ENCODE measurements around the gene RBCK1.
"Not testable (repeated sequence)": the region's sequence is repeated elsewhere in the genome, so short reads cannot be mapped to it uniquely, and the experiment has no call there.

Gene RBCK1

DNA sequence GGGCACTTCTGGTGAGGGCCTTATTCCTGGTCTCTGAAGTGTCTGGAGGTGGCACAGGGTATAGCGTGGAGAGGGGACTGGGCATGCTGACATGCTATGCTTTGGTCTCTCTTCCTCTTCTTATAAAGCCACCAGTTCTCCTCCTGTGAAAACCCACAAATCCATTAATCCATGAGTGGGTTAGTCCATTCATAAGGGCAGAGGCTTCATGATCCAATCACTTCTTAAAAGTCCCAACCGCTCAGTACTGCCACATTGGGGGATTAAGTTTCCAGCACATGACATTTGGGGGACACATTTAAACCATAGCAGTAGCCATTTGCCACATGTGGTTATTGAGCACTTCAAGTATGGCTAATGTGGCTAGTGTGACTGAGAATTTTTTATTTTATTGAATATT lies 31.3 kb upstream of the RBCK1 start:
- no peak for DNase-seq

DNA sequence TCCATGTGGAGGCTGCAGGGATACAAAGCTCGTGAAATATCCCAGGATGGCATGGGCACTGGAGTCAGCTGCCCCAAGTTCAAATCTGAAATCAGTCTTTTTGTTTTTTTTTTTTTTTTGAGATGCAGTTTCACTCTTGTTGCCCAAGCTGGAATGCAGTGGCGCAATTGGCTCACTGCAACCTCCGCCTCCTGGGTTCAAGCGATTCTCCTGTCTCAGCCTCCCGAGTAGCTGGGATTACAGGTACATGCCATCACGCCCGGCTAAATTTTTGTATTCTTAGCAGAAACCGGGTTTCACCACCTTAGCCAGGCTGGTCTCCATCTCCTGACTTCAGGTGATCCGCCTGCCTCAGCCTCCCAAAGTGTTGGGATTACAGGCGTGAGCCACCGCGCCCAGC lies 30.5 kb upstream of the RBCK1 start:
- not testable (repeated sequence) for DNase-seq

DNA sequence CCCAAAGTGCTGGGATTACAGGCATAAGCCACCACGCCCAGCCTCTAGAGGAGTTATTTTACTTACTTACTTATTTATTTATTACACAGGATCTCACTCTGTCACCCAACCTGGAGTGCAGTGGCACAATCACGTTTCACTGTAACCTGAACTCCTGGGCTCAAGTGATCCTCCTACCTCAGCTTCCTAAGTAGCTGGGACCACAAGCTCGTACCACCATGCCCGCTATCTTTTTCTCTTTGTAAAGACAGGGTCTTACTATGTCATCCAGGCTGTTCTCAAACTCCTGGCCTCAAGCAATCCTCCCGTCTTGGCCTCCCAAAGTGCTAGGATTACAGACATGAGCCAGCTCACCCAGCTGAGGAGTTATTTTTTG lies 29.1 kb upstream of the RBCK1 start:
- no peak for DNase-seq

DNA sequence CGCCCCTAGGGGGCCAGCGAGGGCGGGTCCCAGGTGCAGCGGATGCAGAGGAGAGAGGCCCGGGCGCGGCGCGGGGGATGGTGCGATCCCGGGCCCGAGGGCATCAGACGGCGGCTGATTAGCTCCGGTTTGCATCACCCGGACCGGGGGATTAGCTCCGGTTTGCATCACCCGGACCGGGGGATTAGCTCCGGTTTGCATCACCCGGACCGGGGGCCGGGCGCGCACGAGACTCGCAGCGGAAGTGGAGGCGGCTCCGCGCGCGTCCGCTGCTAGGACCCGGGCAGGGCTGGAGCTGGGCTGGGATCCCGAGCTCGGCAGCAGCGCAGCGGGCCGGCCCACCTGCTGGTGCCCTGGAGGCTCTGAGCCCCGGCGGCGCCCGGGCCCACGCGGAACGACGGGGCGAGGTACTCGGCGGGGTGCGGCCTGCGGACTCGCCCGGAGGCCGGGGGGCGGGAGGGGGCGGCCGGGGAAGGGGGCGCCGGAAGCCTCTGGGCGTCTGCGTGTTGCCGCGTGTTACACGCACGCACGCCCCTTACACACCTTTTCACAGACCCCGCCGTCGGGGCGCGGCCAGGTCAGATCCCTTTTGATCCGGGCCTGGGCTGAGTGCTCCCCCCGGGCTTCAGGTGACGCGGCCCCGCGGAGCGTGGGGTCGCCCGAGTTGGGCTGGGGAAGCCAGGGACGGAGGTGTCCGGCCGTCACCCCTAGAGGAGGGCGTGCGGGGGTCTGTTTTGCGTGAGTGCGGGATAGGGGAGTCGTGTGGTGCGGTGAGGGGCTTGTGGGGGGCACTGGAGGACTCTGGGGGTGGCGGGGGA lies 27.1 kb upstream of the RBCK1 start:
- DNase-seq: peak; percentile 61

DNA sequence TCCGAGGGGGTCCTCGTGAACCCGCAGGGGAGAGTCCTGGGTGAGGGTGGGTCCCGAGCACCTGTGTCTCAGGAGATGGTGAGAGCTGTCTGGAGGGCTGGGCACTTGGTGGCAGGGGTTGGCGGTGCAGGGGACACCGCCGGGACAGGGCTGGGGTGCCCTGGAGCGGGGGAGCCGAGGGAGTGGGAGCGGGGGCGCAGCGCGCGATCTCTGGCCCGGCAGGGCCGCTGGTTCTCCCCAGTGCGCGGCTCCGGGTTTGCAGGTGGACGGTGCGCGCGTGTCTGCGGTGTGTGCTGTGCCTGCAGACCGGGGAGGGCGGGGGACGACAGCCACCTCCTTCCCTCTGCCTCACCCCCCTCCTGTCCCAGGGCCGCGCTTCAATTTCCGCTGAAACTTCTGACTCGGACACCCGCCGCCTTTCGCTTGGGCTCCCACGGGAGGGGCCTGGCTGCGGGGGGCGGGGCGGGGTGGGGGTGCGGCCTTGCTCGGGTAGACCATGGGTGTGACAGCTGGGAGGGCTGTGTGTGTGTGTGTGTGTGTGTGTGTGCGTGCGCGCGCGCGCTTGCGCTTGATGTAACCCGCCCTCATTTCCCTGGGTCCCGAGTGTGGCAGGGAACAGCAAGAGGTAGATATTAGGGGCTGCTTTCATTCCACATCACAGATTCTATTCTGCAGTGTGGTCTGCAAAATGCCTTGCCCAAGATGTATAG lies 26.4 kb upstream of the RBCK1 start:
- peak; percentile 69 for DNase-seq

GRCh38 chr20:382291-383115 lies 25.6 kb upstream of the RBCK1 start:
- no peak for DNase-seq

GRCh38 chr20:383889-384288 lies 24.2 kb upstream of the RBCK1 start:
- no peak for DNase-seq

DNA sequence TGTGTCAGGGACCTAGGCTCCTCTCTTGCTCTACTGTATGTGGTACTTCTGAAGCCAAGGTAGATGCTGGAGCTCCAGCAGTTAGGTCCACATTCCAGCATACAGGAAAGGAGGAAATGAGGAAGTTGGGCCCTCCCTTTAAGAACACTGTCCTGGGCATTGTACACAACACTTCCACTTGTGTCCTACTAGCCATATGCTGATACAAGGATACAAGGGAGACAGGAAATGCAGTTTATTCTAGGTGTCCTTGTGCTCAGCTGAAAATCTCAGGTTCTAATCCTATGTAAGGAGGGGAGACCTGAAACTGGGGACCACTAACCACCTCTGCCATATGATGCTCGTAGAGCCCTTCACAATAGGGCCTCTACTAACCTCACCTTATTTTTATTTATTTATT lies 23.4 kb upstream of the RBCK1 start:
- DNase-seq: no peak

DNA sequence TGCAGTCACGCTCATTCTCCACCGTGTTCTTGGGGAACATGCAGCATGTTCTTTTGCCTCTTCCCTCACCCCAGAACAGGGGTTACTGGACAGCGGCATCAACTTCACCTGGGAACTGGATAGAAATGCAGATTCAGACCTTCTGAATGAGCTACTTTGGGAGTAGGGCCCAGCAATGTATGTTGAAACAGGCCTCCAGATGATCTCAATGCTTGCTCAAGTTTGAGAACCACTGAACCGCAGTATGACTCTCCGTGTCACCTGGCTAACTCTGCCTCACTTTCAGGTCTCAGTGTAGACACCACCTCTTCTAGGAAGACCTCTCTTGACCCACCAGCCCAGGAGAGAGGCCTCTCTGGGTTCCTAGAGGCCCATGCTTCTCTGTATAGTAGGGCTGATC lies 22.7 kb upstream of the RBCK1 start:
- DNase-seq: no peak

DNA sequence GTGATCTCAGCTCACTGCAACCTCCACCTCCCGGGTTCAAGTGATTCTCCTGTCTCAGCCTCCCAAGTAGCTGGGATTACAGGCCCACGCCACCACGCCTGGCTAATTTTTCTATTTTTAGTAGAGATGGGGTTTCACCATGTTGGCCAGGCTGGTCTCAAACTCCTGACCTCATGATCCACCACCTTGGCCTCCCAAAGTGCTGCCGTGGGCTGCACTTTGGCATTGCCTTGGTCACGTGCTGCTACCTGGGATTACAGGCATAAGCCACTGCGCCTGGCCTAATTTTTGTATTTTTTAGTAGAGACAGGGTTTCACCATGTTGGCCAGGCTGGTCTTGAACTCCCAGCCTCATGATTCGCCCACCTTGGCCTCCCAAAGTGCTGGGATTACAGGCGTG lies 21.5 kb upstream of the RBCK1 start:
- not testable (repeated sequence) for DNase-seq

DNA sequence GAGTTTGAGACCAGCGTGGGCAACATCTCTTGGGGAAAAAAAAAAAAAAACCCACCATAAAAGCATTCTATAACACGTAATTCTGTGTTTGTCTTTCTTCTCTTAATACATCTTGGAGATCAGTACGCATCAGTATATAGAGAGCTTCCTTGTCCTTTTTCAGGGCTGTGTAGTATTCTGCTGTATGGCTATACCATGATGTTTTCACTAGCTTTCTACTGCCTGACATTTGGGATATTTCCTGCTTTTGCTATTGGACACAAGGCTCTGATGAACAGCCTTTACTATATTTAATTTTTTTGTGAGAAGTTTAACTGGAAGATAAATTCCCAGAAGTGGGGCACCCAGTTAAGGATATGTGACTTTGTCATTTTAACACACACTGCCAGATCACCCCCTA lies 20.6 kb upstream of the RBCK1 start:
- DNase-seq: no peak

DNA sequence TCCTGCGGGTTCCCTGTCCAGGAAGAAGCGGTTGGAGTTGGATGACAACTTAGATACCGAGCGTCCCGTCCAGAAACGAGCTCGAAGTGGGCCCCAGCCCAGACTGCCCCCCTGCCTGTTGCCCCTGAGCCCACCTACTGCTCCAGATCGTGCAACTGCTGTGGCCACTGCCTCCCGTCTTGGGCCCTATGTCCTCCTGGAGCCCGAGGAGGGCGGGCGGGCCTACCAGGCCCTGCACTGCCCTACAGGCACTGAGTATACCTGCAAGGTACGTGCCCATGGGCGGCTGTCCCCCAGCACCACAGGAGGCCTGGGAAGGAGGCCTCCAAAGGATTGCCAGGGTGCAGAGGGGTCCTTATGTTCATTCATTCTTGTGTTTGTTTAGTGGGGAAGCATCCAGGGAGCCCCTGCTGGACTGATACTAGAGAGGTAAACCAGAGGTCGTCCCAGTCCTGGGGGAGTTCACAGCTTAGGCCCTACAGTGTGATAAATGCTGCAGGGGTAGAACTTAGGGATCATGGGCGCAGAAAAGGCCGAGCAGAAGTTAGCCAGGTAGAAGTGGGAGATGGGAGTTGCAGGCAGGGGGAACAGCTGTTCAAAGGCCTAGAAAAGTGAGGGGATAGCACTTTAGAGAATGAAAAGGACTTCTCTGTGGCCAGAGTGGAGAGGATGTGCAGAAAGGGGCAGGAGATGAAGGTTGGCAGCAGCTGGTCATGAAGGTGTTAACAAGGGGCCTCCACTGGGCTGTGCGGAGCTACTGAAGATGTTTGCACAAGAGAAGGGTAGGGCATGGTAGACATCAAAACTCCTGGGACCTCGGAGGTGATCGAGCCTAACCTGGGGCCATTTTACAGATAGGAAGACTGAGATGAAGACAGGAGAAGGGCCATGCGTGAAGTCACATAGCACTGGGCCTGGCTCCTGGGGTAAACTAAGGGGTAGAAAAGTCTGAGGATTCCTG lies 19.8 kb upstream of the RBCK1 start:
- no peak for DNase-seq

DNA sequence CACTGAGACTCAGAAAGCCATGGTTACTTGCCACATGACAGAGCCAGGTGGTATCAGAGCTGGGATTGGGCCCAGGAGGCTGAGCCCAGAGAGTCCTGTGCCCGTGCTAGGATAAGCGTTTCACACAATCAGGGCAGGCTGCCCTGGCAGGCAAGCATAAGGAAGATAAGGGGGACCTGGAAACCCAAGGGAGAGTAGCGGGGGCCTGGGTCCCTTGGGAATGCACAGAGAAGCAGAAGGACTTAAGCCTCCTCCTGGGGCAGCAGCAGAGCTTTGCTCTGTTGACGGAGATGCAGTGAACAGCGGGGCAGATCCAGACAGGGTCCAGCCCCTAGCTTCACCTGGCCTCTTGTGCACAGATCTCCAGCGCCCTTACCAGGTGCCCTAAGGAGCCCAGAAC lies 18.9 kb upstream of the RBCK1 start:
- DNase-seq: no peak

DNA sequence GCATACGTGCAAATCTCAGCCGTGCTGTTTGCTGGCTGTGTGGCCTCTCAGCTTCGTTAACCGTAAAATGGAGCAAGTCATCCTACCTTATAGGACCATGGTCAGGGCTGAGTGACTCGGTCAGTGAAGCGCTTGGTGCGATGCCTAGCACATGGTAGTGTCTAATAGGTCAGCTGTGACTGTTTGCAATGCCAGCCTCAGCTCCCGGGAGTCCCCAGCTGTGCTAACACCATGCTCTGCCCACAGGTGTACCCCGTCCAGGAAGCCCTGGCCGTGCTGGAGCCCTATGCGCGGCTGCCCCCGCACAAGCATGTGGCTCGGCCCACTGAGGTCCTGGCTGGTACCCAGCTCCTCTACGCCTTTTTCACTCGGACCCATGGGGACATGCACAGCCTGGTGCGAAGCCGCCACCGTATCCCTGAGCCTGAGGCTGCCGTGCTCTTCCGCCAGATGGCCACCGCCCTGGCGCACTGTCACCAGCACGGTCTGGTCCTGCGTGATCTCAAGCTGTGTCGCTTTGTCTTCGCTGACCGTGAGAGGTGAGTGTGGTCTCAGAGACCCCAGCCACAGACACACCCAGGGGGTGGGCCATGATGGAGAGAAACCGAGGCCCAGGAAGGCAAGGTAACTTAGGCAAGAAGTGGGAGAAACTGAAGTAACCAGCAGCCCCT lies 16.9 kb upstream of the RBCK1 start:
- DNase-seq: no peak

GRCh38 chr20:393296-393695 lies 14.8 kb upstream of the RBCK1 start:
- DNase-seq: not testable (repeated sequence)

DNA sequence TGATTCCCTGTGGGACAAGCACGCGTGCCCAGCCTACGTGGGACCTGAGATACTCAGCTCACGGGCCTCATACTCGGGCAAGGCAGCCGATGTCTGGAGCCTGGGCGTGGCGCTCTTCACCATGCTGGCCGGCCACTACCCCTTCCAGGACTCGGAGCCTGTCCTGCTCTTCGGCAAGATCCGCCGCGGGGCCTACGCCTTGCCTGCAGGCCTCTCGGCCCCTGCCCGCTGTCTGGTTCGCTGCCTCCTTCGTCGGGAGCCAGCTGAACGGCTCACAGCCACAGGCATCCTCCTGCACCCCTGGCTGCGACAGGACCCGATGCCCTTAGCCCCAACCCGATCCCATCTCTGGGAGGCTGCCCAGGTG lies 11.9 kb upstream of the RBCK1 start:
- DNase-seq: no peak

- no peak for DNase-seq
These were observed 11.3 kb upstream of the RBCK1 start for GRCh38 chr20:396619-397431.

- DNase-seq: no peak
These were observed 10.5 kb upstream of the RBCK1 start for GRCh38 chr20:397432-398237.

DNA sequence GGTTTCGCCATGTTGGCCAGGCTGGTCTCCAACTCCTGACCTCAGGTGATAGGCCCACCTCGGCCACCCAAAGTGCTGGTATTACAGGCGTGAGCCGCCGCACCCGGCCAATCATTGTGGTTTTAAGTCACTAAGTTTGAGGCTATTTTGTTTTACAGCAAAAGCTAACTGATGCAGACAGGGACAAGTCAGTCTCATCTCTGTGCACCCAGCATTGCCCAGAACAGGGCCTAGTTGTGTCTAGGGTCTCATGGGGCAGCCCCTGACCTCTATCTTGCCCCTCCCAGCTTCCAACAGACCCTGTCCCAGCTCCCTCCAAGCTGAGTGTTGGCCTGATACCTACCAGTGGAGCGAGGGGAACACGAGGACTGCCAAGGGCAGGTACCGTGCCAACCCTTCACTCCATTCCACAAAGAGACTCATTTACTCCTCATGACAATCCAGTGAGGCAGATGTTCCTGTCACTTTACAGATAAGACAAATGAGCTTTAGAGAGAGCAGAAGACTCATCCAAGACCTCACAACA lies 8.9 kb upstream of the RBCK1 start:
- DNase-seq: no peak

- DNase-seq: no peak
These were observed 8.0 kb upstream of the RBCK1 start for GRCh38 chr20:400128-400453.

Measured in inflammatory macrophage treated with lipopolysaccharide for 4 hours (primary cell).